DMS53 treated with DMSO at 0.1 percent for 48 hours (cell line): ENCODE results near the gene PLEKHB2.
"Not testable (repeated sequence)": the region's sequence is repeated elsewhere in the genome, so short reads cannot be mapped to it uniquely, and the experiment has no call there.

Experiments used
- DNase-seq: peaks from one replicate; lab custom pipeline; 2025; ENCODE audit not compliant: unreplicated experiment; lab: John Stamatoyannopoulos, UW

Gene PLEKHB2

DNA sequence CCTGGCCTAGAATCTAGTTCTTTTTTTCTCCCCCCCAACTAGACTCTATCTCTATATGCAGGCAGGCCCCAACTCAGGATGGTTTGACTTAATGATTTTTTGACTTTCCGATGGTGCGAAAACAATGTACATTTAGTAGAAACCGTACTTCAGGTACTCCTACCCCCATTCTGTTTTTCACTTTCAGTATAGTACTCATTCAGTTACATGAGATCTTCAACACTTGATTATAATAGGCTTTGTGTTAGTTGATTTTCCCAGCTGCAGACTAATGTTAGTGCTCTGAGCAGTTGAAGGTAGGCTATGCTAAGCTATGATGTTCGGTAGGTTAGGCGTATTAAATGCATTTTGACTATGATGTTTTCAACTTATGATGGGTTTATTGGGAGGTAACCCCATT, 37.7 kb downstream of the PLEKHB2 start:
- no peak for DNase-seq

DNA sequence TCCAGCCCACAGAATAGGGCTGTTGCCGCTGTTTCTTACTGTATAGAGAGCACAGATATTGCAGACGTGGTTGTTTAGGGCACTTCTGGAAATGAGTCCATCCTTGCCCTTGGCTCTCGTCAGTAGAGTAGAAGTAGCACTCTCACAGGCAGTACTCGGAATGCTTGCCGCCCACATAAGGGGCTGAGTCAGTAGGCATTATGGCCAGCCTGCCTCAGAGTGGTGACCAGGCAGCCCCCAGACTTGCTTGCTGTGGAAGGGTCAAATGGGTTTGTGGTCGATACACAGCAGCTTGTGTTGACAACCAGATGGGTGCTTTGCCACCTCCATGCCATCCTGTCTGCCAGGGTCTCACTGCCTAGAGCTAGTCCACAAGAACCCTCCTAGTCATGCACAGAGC, 38.7 kb downstream of the PLEKHB2 start:
- no peak for DNase-seq

- DNase-seq = no peak
These were observed 39.9 kb downstream of the PLEKHB2 start for GRCh38 chr2:131145040-131145439.

DNA sequence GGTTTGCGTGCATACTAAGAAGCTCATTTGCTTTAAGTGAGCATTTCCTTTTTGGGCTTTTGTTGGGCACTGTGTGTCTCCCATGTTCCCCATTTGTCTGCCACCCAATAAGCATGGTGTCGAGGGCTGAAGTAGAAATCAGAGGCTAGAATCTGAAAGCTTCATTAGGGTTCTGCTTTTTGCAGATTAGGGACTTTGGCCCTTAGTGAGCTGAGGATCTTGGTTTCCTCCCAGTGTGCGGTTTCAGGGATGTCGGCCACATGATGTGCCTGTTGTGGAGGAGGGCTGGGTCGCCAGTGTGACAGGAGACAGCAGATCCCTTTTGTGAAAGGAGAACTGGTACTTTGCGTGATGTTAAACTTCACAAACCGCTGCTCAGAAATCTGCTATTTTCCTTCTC, 41.1 kb downstream of the PLEKHB2 start:
- DNase-seq = no peak

DNA sequence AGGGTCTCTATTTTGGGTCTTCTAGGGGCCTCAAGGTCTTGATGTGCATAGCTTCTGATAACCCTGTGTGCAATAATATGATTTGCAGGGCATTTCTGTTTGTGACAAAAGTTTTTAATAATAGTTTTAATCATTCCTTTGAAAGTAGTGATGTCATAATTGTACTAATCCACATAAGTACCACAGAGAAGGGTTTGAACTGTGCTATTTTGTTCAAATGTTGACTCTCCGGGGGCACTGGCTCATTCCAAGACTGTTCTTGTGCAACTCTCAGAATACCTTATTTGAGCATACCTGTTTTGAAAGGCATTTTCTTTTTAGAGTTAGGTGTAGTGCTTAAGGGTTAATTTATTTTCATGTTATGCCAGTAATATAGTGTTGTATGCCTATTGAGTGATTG, 41.6 kb downstream of the PLEKHB2 start:
- DNase-seq = no peak

- no peak for DNase-seq
These were observed 43.3 kb downstream of the PLEKHB2 start for GRCh38 chr2:131148426-131148825.

GRCh38 chr2:131150109-131150508, 45.0 kb downstream of the PLEKHB2 start:
- DNase-seq = not testable (repeated sequence)

DNA sequence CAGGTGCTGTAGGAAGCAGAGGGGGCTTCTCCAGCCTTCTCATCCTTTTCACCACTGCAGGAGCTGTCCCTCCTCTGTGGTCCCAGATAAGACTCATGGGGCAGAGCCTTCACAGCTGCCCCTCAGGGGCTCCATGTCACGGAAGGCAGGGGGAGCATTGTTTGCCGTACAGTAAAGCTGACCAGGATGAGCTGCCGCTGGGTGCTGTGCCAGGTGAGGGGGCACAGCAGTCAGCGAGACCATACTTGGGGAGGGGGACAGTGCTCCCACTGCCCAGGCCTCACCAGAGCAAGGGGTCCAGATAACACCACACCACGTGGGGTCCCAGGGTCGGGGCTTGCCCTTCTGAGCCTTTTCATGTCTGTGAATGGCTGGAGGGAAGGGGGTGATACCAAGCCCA, 46.3 kb downstream of the PLEKHB2 start:
- no peak for DNase-seq

DNA sequence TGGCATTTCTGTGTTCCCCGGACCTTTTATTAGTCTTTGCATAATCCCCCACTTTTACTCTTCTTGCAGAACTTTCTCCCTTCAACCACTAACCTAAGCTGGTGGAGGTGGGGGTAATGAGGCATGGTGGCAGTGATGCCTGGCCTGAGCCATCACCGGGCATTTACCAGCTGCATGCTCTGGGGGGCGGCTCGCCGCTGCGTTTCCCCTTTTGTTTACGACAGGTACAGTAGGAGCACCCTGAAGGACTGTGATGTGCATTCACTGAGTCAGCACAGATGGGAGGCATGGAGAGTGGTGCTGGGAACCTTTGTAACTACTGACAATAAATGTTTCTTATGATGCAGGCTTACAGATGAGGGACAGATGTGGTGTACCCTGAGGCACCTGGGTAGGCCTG, 46.9 kb downstream of the PLEKHB2 start:
- DNase-seq = no peak

DNA sequence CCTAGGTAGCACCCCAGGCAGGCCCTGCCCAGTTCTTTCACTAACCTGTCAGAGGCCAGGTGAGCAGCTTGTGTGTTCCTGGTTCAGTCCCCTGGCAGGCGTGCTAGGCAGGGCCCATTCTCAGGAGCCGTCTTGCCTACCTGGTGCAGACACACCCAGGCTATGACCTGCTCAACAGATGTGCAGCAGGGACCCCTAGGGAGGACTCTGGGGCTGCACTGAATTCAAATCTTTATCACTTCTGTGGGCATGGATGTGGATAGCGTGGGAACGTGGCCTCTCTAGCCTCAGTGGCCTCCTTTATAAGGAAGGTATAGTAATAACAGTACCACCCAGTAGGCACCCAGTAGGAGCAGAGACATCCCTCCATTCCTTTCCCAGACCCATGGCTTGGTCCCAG, 48.4 kb downstream of the PLEKHB2 start:
- no peak for DNase-seq

DNA sequence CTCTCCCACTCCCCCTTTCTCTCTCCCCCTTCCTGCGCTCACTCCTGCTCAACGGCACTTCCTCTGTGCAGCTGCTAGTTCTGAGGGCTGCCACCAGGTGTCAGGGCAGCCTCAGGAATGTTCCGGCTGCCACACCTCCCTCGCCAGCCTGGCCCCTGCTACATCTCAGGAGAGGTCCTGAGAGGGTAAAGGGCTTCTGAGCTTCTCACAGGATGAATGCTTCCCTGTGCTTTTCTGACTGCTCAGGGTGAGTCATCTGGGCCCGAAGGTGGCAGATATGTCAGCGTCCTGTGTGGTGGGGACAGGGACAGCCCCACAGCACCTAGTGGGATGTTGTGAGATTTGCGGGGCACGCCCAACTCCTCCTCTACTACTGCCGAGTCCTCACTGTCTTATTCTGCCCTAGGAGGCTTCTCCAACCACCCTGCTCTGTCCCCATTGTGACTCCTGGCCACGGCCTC, 49.0 kb downstream of the PLEKHB2 start:
- DNase-seq = peak; percentile 31

- no peak for DNase-seq
These were observed 49.5 kb downstream of the PLEKHB2 start for GRCh38 chr2:131154647-131155046.

- DNase-seq = no peak
These were observed 50.2 kb downstream of the PLEKHB2 start for GRCh38 chr2:131155208-131155855.

DNA sequence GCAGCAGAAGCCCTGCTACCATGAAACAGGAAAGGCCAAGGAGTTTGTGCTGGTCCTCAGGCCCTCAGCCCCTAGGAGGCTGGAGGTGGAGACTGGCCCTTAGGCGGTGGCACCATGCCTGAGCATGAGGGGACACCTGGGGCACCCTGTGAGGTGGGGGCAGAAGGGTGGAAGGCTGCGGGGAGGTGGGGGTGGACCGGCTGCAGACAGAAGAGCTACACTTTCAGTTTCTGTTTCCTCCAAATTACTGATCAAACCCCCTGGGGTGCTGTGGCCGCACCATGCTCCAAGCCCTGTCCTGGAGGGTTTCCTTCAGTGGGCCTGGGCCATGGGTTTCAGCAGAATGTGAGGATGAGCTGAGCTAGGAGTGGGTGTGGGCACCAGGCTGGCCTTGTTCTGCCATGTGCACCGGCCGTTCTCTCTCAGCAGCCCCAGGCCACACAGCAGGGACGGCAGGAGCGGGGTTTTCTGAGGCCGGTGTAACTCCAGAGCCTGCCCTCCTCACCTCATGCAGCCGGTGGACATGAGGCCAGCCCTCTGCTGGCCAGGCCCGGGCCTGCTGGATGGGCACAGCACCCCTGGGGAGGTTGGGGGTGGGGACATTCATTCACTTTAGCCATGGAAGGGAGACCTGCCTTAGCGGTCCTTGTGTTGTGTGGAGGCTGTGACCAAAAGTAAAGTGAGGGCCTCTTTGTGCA, 51.5 kb downstream of the PLEKHB2 start:
- no peak for DNase-seq

DNA sequence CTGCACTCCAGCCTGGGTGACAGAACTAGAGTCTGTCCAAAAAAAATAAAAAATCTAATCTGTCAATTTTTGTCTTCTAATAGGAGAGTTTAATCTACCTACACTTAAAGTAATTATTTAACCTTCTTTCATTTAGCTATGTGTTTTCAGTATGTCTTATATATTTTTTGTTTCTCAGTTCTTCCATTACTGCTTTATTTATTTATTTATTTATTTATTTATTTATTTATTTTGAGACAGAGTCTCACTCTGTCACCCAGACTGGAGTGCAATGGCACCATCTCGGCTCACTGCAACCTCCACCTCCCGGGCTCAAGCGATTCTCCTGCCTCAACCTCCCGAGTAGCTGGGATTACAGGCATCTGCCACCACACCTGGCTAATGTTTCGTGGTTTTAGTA, 60.4 kb downstream of the PLEKHB2 start:
- DNase-seq = not testable (repeated sequence)

- no peak for DNase-seq
These were observed 63.4 kb downstream of the PLEKHB2 start for GRCh38 chr2:131168538-131168937.

GRCh38 chr2:131178050-131178449, 72.9 kb downstream of the PLEKHB2 start:
- DNase-seq = not testable (repeated sequence)

DNA sequence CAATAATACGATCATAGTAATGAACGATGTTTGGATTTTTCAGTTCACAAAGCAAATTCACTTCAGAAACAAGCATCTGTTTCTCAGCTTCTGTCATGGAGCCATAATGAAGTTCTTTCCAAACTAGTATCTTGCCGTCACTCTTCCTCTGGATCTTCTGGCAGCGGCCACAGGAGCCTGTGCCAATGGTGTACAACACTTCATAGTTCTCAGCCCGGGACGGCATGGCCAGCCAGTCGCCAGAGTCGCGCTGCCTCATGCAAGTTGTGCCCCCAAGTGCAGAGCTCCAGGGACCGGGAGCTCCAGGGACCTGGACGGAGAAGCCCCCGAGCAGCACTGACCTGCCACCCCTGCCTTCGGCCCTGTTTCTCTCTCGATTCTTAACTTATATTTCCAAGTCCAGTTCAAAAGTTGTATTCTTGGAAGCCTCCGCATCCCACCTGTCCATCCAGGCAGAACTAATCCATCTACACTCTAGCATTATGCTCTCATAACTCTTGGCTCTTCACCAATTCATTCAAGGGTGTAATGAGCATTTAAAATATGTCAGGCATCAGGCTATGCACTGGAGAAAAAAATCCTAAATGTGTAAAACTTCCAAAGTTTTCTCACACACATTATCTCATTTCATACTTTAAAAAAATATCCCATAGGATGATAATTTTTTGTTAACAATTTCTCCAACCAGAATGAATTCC, 73.7 kb downstream of the PLEKHB2 start:
- DNase-seq = not testable (repeated sequence)

DNA sequence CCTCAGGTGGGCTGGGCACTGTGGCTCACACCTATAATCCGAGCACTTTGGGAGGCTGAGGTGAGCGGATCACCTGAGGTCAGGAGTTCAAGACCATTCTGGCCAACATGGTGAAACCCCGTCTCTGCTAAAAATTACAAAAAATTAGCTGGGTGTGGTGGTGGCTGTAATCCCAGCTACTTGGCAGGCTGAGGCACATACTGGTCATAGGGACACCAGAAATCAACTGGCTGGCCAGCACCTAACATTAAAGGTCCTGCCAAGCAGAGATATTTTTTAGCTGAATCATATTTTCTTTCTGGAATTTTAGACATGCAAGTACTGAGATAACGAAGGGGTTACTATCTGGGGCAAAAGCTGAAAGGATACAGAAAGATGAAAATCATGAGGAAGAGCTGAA, 76.3 kb downstream of the PLEKHB2 start:
- DNase-seq = not testable (repeated sequence)

DNA sequence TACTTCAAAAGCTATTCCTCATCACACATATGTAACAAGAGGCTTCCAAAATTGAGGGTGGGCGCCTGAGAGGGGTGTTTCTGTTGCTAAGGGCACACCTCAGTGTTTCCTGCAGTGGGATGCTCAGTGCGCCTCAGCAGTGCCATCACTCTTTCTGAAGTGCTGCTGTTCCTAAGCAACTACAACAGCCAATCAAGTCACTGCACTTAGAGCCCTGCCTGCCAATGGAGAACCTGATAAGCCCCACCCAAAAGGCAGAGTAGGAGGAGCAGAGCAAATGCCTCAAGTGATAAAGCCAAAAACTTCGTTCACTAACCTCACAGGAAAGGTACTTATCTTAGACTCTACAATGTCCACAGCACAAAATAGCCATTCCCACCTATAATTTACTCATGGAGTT, 88.3 kb downstream of the PLEKHB2 start:
- not testable (repeated sequence) for DNase-seq

DNA sequence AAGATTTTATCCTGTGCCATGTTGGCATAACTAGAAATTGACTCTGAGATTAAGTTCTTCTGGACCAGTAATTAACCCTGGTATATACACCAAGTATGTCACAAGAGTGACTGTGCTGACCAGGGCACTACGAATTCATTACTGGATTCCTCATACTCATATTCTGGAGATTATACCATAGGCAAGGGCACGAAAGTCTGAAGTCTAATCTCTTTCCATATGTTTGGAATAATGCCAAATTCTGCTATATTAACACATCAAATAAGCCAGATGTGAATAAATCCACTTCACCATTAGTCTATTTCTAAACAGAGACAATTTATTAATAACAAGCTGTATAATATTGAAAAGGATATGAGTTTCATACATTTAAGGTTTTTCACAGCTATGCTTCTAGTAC, 91.0 kb downstream of the PLEKHB2 start:
- not testable (repeated sequence) for DNase-seq
